NCI-H82 treated with DMSO at 0.1 percent for 48 hours (cell line): Measurements from ENCODE around the gene KRT85.

ENCODE experiments used
- DNase-seq: peaks from one replicate; lab custom pipeline; 2025; ENCODE audit not compliant: unreplicated experiment; lab: John Stamatoyannopoulos, UW

KRT85 gene

DNA sequence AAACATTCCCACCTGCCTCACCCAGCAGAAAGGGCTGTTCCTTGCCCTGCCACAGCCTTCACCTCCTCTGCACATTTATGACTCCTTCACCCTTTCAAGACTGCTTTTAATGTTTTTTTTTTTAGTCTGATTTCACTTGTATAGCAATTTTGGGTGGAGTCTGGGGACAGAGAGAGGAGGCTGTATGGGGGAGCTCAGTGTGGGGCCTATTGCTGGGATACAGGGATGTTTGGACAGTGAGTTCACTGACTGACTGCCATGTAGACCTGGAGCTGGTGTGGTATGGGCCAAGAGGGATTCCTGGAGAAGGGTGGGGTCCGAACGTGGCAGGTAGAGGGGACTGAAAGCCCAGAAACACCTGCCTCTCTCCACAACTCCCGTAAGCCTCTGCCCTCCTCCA lies 1.9 kb upstream of the KRT85 start:
- DNase-seq: no peak

DNA sequence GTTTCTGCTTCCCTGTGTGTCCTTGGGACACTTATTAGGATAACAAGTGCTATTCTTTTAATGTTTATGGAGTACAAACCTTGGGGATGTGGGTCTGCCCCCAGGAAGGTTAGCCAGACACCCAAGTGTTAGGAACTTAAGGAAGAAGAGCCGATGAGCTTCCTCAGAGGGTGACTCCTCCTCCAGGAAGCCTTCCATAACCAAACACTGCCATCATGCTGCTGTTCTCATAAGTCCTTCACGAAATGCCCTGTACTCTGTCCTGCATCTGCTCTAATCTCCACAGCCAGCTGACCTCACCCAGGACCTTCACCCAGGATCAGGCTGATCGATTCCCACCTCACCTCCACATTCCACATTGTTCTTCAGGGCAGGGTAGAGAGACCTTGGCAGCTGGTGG lies 1.2 kb upstream of the KRT85 start:
- DNase-seq: no peak

DNA sequence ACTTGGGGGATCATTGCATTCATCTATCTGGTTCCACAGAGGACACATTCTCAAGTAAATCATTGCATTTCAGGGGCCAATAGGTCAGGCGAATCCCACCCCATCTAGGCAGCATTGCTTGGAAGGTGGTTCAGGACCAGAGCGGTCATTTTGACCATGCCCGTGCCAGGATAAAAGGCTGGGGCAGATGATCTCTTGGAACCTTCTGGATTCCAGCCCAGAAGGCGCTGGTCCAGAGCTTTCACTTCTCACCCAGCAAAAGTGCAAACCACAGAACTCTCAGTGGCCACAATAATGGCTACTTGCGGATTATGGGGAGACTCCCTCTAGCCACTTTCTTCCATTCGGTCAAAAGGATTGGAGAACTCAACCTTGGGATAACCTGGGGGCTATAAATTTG lies 595 bp upstream of the KRT85 start:
- no peak for DNase-seq

DNA sequence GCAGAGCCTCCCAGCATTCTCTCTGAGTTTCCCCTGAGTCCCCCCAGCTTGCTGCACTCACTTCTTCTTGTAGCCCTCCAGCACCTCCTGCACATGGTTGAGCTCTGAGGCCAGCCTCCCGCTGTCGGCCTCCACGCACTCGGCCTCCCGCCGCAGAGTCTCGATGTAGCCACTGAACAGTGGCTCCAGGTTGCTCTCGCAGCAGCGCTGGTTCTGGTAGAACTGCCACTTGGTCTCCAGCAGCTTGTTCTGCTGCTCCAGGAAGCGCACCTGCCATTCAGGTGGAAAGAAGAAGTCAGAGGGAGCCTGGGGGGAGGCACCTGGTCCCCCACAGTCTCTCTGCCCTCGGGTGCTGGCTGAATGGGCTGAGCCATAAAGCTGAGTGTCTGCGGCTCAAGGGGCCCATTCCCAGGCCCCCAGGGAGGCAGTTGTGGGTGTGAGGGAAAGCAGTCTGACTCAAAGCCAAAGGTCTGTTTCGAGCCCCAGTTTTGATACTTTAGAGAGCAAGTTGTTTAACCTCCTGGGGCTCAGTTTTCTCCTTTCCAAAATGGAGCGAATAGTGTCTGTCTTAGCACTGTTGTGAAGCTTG lies 2.3 kb downstream of the KRT85 start:
- no peak for DNase-seq

DNA sequence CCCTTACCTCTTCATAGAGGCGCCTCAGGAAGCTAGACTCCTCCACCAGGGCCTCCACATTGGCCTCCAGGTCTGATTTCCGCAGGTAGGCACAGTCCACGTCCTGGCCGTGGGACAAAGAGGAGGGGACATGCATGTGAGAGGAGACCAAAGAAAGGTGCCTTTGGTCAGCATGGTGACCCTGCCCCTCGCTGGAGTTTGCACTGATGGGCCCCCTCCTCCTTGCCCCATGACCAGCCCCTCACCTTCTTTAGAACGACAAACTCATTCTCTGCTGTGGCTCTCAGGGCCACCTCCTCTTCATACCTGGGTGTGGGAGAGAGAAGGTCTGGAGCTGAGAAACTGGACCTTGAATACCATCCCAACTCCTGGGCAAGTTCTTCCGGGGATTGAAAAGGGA lies 3.2 kb downstream of the KRT85 start:
- no peak for DNase-seq

DNA sequence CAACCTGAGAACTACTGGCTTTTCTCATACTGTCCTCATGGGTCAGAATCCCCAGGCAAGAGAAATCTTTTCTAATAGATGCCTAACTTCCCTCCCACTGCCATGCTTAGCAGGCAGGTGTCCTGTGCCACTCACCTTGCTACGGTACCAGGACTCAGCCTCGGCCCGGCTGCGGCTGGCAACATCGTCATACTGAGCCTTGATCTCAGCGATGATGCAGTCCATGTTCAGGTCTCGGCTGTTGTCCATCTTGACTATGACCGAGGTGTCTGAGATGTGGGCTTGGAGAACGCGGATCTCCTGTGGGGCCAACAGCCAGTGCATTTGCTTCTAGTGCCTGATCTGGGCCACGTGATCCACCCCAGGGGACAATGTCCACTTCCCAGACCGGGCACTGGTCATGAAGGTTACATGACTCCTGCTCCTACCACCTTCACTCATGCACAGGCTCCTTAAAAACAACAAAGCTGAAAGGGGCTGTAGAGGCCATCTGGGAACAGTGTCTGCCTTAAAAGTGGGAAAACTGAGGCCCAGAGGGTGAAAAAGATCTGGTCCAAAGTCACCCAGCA lies 4.1 kb downstream of the KRT85 start:
- no peak for DNase-seq

DNA sequence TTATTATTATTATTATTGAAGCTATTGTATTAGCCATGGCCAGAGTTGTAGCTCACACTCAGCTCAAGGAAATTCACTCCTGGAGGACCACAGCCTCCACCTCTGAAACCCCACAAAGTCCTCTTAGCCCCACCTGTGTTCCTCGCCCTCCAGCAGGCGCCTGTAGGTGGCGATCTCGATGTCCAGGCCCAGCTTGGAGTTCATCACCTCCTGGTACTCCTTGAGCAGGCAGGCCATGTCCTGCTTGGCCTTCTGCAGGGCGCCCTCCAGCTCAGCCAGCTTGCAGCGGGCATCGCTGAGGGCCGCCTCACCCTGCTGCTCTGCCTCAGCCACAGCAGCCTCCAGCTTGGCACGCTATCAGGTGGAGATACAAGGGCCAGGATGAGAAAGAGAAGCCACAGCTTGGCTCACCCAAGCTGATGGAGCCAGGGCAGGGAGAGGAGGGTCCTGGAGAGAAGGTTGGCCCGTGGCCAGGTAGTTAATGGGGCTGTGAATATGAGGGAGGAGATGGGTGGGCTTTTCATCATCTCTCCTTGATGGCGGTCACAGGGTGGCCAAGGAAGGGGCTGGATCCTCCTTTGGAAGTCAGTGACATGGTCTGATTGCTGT lies 5.1 kb downstream of the KRT85 start:
- no peak for DNase-seq

DNA sequence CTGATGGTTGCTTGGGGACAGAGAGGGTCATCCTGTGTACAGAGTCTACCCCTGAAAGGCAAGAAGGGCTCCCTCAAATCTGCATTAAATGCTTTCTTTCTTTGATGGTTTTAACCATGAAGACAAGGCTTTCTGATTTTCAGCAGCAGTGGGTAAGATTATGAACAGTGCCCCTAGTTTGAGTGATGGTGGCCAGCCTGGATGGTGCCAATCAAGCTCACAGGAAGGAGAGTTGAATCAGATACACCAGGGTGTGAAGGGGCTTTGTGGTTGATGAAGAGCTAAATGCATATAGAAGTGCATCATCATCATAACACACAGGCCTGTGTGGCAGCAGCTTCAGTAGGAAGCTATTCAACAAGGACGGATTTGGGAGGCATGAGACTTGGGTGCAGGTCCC lies 5.7 kb downstream of the KRT85 start:
- no peak for DNase-seq

DNA sequence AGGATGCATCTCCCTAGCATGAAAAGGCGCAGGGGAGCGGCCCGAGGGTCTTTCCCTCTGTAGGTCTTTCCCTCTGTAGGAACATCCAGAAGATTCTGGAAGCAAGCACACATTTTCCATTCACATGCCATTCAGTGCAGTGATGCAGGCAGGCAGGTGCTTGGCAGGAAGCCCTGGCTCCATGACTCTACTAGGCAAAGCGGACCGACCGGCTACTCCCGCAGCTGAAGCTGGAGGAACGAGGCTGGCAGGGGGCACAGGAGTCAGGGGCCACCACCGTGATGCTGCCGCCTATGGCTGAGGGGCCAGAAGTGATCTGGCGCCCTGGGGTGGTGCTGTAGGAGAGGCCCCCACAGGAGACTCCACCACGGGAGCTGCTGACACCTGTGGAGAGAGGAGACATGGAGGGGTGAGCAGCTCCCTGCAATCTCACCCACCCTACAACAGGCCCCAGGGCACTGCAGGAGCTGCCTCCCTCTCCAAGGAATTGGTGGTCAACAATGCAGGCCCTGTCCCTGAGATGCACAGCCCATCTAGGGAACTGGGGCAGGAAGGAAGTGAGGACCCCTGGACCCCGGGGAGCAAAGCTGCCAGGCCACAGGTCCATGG lies 6.5 kb downstream of the KRT85 start:
- no peak for DNase-seq

DNA sequence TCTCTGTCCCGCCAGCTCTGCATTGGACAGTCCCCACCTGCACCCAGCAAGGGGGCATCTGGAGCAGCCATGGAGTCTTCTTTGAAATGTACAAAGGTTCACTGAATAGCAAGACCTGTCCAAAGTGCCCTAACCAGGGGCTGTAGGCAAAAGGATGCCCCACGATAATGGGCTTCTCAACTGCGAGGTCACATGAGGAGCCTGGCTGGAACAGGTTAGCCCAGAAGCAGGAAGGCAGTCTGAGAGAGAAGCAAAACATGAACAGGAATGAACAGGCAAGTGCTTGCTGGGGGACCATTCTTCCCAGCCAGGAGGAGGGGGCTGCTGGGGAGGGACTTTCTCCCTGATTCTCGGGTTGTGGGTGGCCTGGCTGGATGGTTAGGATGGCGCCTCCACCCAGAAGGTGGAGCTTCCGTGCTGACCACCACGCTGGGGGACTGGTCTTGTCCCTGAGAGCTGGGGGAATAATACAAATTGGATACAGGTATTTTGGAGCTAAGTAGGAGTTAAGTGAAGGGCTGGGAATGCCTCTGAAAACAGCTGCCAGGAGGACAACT lies 7.1 kb downstream of the KRT85 start:
- no peak for DNase-seq

DNA sequence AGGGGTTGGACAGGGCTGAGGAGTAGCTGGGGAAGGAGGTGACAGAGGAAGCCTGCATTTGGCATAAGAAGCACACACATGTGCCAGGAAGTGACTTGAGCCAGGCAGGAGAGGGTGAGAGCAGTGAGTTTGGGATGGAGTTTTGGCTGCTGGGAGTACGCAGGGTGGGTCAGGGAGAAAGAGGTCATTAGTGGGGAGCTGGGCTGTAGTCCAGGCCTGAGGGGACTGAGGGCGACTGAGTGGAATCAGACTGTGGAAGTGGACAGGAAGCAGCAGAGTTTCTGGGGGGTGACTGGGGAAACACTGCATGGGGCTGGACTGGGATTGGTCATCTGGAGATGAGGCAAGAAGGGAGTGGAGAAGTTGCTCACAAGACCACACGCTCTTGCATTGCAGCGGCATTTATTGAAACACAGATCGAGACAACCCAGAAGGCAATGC lies 7.6 kb downstream of the KRT85 start:
- no peak for DNase-seq

DNA sequence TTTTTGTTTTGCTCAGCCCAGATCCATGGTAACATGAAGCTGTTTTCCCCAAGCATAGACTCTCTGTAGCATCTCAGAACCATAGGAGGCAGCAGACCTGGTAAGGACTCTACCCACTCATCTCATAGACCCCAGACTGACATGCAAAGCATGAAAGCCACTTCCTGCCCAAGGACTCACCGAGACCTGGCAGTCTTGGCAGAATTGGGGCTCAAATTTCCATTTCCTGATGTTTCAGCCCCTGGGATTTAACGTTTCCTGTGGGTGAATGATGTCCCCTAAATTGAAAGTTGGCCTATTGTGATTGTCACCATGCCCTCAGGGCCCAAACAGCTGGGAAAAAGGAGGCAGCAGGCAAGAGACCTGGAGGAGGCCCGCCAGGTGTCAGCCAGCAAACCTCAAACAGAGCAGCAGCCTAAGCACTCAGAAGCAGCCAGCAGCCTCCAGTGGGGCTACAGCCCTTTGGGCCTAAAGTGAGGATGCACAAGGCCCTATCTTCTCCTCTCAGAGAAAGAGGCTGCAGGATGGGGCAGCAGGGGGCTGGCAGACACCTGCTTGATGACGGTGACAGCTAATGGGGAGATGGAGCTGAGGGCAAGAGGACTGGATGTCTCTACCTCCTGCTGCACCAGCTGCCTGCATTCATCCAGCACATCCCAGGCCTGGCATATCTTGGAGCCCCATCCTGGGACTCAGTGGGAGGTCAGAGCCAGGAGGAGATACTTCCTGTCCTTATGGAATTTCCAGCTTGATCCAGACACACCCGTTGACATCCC lies 8.5 kb downstream of the KRT85 start:
- no peak for DNase-seq

DNA sequence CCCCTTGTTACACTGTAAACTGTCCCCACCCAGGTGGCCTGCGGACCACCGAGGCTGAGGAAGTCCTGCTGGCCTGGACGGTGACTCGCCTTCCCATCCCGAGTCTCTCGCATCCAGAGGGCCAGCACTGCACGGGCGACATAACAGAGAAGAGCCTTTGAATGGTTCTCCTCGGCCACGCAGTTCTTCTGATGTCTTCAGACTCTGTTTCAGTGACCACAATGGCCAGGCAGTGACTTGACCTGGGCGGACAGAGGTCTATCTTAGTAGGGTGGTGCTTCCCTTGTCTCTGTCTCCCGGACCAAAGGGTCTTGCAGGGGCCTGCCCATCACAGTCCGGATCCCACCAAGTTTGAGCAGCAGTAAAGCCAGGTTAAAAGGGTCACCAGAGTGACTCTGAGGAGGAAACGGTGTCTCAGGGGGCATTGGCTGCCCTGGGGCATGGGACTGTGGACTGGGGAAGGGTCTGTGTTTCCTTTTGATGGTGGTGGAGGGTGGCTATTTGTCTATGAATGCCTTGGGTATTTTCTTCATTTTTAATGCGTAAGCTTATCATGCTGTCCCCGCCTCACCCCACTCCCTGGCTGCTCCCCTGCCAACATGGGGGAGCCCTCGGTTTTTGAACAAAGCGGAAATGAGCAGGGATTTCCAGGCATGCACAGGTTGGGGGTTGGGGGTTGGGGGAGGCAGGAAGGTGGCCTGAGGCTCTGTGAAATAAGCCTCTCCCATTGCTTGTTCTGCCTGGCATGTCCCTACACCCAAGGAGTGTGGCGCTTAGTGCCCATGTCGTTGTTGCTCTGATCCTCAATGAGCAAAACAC lies 10.3 kb downstream of the KRT85 start:
- DNase-seq: no peak

DNA sequence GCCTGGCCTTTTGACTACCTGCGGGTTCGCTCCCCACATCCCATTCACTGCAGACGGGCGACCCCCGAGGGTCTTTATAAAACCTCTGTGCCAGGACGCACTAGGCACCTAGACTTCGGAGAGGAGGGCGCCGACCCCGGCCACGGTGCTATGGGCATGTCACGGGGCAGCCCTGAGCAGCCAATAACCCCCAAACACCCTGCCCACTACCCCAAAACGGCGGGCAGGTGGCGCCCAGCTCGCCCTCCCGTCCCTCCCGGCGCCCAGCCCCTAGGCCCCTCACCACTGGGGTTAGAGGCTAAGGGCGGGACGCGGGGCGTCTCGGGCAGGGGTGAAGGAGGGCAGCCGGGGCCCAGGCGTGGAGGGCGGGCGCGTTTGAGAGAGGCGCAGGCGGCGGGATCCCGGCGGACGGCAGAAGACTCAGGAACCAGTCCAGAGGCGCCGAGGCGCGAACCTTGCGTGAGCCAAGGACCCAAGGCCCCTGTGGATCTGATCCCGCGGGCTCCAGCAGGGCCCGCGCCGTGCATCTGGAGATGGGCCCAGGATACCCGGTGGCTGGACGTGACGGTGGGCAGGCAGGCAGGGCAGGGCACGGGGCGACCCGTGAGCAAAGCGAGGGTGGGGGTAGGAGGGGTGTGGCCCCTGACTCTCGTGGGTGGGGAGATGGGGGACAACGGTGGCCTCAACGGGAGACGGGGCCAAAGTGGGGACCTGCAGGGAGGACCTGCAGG lies 11.1 kb downstream of the KRT85 start:
- DNase-seq: no peak

DNA sequence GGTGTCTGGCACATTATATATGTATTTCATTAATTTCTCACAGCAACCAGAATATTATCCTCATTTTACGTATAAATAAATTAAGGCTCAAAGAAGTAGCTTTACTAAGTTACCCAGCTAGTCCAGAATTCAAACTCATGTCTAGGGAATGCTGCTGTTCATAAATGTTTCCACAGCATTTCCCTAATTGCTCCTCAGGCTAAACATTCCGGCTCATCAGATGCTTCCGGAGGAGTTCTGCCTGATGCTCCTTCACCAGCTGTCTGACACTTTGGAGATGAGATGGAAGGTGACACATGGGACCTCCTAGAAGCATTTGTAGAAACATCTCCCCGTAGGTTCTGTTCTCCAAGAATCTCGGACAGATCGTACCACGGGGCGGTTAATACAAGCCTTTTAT lies 12.1 kb downstream of the KRT85 start:
- DNase-seq: no peak

DNA sequence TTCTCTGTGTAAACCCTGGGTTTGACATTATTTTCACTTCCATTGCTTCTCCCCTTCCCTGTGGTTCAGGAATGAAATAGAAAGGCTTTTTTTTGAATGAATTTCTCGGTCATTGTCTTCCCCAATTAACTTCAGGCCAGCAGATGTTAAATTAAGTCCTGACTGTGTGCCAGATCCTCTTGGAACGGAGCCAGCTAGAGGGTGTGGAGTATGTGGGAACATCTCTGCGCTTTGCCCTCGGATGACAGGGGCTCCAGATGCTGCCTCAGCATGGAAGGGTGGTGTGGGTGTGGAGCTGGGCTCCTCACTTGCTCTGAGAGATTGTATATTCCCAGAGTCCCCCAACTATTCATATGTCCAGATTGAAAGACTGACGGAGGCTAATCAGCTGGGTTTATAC lies 13.1 kb downstream of the KRT85 start:
- peak; percentile 81 for DNase-seq

DNA sequence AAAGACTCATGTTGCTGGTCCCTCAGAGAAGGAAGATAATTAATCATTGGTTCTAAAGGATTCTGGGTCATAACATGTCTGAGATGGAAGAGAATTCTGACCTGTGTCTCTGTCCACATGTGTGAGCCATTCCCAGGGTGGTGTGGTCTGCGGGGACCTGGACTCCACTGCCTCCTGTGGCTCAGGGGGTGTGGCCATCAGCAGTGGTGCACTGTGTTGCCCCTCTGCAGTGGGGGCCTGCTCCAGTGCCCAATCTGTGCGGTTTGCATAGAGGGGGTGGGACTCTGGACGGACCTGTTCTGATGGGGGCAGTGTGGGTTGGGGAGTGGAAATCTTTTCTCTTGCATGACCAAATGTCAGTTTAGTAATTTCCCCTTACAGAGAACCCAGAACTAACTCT lies 13.5 kb downstream of the KRT85 start:
- DNase-seq: no peak

DNA sequence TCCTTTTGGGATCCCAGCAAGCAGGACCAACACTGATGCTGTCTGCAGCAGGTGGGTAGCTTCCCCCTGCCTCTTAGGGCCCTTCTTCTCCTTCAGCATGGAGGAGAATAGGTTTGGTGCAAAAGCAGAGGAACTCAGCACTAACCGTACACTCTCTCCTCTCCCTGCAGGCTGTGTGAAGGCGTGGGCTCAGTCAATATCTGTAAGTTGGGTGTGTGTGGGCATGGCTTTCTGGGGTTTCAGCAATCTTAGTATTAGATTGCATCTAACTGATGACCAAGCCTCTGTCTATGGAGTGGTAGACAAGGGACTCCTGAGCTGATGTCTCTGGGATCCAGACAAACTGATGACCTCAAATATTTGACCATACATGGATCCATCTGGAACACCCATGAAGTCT lies 14.3 kb downstream of the KRT85 start:
- no peak for DNase-seq

DNA sequence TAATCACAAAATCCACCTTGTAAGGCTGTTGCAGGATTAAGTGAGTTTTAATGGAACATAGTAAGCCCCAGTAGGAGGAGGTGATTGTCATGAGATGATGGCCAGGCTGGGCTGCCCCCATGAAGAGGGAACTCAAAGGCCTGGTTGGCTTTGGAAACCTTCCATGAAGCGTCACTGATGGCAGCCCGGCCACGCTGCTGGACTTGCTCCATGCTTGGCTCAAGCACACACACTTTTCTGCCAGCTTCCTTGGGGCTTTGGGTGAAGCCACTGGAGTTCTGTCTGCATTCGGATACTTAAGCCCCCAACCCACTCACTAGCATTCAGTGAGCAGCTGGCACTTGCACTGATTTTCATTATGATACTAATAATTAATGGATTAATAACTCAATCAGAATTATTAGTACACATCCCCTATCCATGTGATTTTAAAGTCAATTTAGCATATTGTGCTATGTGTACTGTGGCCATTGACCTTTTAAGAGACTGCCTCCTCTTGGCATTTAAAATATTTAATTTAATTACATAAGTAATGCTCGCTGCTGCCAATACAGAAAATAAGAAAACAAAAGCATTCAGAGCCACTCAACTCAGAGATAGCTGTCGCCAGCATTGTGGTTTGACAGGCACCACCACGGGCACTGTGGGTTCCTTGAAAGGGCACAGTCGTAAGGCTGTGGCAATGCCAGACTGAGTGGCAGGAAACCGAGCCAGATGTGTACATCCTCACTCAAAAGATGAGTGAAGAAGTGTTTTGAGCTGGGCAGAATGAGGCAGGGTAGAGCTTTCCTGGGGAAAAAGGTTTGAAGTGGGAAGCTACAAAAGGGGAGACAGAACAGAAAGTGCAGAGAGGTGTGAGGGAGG lies 15.9 kb downstream of the KRT85 start:
- DNase-seq: peak; percentile 68
